ENCODE data around the gene PRKCA. TPM values are rescaled to one million over a fixed set of nuclear protein-coding genes. Genes with fewer than 3 reads are reported as not detected.
"Not testable (repeated sequence)": the region's sequence is repeated elsewhere in the genome, so short reads cannot be mapped to it uniquely, and the experiment has no call there.

The PRKCA gene
- total RNA-seq, 1 experiment from 2014 or later = 17.9 TPM

- no peak for DNase-seq (ENCODE audit: low read depth)
Observed at GRCh38 chr17:66711881-66712321, 409.5 kb downstream of the PRKCA start.

GRCh38 chr17:66712453-66712852 is 410.0 kb downstream of the PRKCA start:
- DNase-seq (ENCODE audit: low read depth) = no peak

GRCh38 chr17:66713021-66713532 is 410.7 kb downstream of the PRKCA start:
- DNase-seq (ENCODE audit: low read depth) = not testable (repeated sequence)

GRCh38 chr17:66713533-66714042 is 411.2 kb downstream of the PRKCA start:
- no peak for DNase-seq (ENCODE audit: low read depth)

GRCh38 chr17:66714046-66715023 is 411.9 kb downstream of the PRKCA start:
- DNase-seq (ENCODE audit: low read depth) = no peak

- DNase-seq (ENCODE audit: low read depth) = no peak
Observed at GRCh38 chr17:66715076-66715675, 412.8 kb downstream of the PRKCA start.

- DNase-seq (ENCODE audit: low read depth) = peak; percentile 62
Observed at GRCh38 chr17:66715745-66716156, 413.3 kb downstream of the PRKCA start.

- DNase-seq (ENCODE audit: low read depth) = peak; percentile 10
Observed at GRCh38 chr17:66716236-66717026, 414.0 kb downstream of the PRKCA start.

- DNase-seq (ENCODE audit: low read depth) = no peak
Observed at GRCh38 chr17:66717641-66718058, 415.2 kb downstream of the PRKCA start.

GRCh38 chr17:66720027-66720426 is 417.6 kb downstream of the PRKCA start:
- DNase-seq (ENCODE audit: low read depth) = no peak

- DNase-seq (ENCODE audit: low read depth) = no peak
Observed at GRCh38 chr17:66720567-66720966, 418.2 kb downstream of the PRKCA start.

GRCh38 chr17:66722341-66722740 is 419.9 kb downstream of the PRKCA start:
- DNase-seq (ENCODE audit: low read depth) = no peak

- DNase-seq (ENCODE audit: low read depth) = no peak
Observed at GRCh38 chr17:66724581-66725341, 422.3 kb downstream of the PRKCA start.

- not testable (repeated sequence) for DNase-seq (ENCODE audit: low read depth)
Observed at GRCh38 chr17:66725438-66725837, 423.0 kb downstream of the PRKCA start.

GRCh38 chr17:66725956-66726355 is 423.5 kb downstream of the PRKCA start:
- no peak for DNase-seq (ENCODE audit: low read depth)

GRCh38 chr17:66726371-66726770 is 424.0 kb downstream of the PRKCA start:
- DNase-seq (ENCODE audit: low read depth) = no peak

GRCh38 chr17:66726846-66727245 is 424.4 kb downstream of the PRKCA start:
- no peak for DNase-seq (ENCODE audit: low read depth)

- DNase-seq (ENCODE audit: low read depth) = peak; percentile 28
Observed at GRCh38 chr17:66727634-66728570, 425.5 kb downstream of the PRKCA start.

- no peak for DNase-seq (ENCODE audit: low read depth)
Observed at GRCh38 chr17:66730461-66730923, 428.1 kb downstream of the PRKCA start.

- DNase-seq (ENCODE audit: low read depth) = no peak
Observed at GRCh38 chr17:66733759-66734158, 431.3 kb downstream of the PRKCA start.

Measured in M059J (cell line).